AG10803 (cell line): ENCODE measurements around the gene EDIL3.

Experiments
- DNase-seq: peaks from one replicate; pipeline ENCODE4 v3.0.0; 2010; ENCODE audit warnings: low read depth
- H3K4me3 ChIP-seq: 2 replicates; pipeline ENCODE4 v1.5.1; 2011; ENCODE audit warnings: mild to moderate bottlenecking, low read length, control low read depth
- TF ChIP-seq, protein P1 (sequence below): conservative IDR thresholded peaks from 2 replicates; pipeline ENCODE4 v1.5.1; 2011; ENCODE audit warnings: mild to moderate bottlenecking, low read length, control low read depth, inconsistent platforms

EDIL3 gene

GRCh38 chr5:84383816-84384603 is 670 bp downstream of the EDIL3 start:
- peak overlapping the region; percentile 64 for H3K4me3 ChIP-seq
- DNase-seq: peak; percentile 41
- TF ChIP-seq, protein P1, sequence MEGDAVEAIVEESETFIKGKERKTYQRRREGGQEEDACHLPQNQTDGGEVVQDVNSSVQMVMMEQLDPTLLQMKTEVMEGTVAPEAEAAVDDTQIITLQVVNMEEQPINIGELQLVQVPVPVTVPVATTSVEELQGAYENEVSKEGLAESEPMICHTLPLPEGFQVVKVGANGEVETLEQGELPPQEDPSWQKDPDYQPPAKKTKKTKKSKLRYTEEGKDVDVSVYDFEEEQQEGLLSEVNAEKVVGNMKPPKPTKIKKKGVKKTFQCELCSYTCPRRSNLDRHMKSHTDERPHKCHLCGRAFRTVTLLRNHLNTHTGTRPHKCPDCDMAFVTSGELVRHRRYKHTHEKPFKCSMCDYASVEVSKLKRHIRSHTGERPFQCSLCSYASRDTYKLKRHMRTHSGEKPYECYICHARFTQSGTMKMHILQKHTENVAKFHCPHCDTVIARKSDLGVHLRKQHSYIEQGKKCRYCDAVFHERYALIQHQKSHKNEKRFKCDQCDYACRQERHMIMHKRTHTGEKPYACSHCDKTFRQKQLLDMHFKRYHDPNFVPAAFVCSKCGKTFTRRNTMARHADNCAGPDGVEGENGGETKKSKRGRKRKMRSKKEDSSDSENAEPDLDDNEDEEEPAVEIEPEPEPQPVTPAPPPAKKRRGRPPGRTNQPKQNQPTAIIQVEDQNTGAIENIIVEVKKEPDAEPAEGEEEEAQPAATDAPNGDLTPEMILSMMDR: no peak

- peak overlapping the region; percentile 64 for H3K4me3 ChIP-seq
- TF ChIP-seq, protein P1: no peak
- DNase-seq: no peak
Observed at GRCh38 chr5:84383296-84383815, 1.3 kb downstream of the EDIL3 start.

DNA sequence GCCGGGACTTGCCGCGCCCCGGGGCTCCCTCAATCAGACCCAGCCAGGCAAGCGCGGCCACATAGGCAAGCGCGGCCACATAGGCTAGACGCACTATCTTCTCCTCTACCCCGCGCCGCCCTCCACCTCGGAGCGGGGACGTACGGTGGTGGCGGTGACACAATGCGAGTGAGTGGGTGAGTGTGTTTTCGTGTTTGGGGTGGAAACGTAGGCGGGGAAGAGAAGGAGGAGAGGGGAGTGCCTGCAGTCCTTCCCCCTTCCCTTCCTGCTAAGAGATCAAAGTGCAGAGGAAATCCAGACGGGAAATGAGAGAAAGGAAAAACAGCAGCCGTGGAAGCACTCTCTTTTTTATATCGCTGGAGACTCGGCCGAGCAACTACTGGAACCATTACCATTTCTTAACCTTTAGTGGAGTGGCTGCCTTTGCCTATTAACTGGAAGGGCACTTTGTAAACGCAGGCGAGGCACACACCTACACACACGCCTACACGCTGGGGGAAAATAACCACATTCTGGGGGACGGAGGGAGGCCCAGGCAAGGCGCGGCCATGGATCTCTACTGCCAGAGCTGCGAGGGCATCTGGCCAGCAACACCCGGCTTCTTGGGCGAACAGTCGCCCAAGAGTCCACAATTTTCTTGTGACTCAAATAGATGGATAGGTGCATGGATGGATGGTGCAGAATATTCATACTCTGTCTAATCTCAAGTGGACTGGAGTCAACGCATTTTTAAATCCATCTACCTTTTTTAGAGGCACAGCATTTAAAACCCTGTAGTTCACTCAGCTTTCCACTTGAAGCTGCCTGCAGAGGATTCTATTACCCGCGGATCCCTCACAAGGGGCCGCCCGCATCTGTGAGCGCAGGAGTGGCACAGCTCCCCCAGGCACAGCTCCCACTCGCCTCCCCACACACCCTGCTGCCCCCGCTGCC is 2.1 kb downstream of the EDIL3 start:
- peak; percentile 24 for DNase-seq
- H3K4me3 ChIP-seq: peak overlapping the region; percentile 64
- TF ChIP-seq, protein P1: no peak

DNA sequence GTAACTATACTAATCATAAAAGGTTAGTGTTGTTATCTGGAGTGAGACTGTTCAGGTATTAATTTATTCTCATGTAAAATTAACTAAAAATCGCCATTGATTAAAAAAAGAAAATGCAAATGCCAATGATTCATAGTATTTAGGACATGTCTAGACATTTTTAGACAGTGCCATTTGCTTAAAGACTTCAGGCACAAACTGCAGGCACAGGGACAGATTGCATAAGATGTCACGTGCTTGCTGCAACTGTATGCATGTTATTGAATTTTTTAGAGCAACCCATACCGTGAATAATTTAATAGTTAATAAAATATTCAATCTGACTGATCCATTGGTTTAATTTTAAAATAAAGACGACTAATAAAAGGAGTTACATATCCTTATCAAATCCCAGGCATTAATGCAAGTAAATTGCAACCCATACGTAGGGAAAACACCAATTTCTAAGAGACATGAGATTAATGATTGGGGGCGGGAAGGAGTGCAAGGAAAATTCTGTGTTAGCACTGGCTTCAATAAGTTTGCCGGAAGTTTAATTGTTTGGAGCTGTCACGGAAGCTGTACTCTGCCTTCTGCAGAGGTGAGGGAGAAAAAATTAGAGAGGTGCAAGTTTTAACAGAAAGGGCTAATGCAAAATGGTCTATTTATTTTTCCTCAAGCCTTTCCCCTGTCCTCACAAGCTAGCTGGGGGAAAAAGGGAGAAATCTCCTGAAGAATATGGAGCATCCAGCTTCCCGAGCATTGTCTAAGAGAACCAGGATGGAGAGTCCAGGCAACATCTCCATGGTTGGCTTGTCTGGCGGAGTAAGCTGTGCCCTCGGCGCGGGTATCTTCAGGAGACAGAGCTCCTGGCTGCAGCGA is 2.9 kb downstream of the EDIL3 start:
- TF ChIP-seq, protein P1: no peak
- peak overlapping the region; percentile 64 for H3K4me3 ChIP-seq
- DNase-seq: no peak

GRCh38 chr5:84379749-84380148 is 4.9 kb downstream of the EDIL3 start:
- TF ChIP-seq, protein P1: 0 out of 2 replicates have a peak, but pooled peaks have one; percentile 13
- no peak for DNase-seq
- no peak overlapping the region for H3K4me3 ChIP-seq

- no peak overlapping the region for H3K4me3 ChIP-seq
- TF ChIP-seq, protein P1: no peak
- DNase-seq: peak; percentile 47
Observed at GRCh38 chr5:84378961-84379360, 5.7 kb downstream of the EDIL3 start.
